Large intestine (tissue), 3 donors: ENCODE results near the gene CNTN5. TPM values are rescaled to one million over a fixed set of nuclear protein-coding genes. Genes with fewer than 3 reads are reported as not detected.
"Not testable (repeated sequence)": the region's sequence is repeated elsewhere in the genome, so short reads cannot be mapped to it uniquely, and the experiment has no call there.

Experiments
- DNase-seq, 2 donors: peaks; one replicate each; pipeline versions ENCODE4 v3.0.0 to v3.0.0-alpha.2; 2013
- H3K27ac ChIP-seq: one replicate; pipeline ENCODE4 v1.5.1; 2013; ENCODE audit warnings: low read length
- H3K27me3 ChIP-seq: 2 replicates; pipeline ENCODE4 v1.6.1; 2013; ENCODE audit warnings: low read length; ENCODE audit not compliant: control insufficient read depth, insufficient read depth
- H3K36me3 ChIP-seq: 2 replicates; pipeline ENCODE4 v1.6.1; 2013; ENCODE audit warnings: low read length; ENCODE audit not compliant: control insufficient read depth, insufficient read depth
- H3K4me1 ChIP-seq: one replicate; pipeline ENCODE4 v1.6.1; 2013; ENCODE audit warnings: low read length; ENCODE audit not compliant: control insufficient read depth, insufficient read depth
- H3K4me3 ChIP-seq: one replicate; pipeline ENCODE4 v1.5.1; 2013; ENCODE audit warnings: low read length
- H3K9me3 ChIP-seq: one replicate; pipeline ENCODE4 v1.6.1; 2013; ENCODE audit warnings: mild to moderate bottlenecking, low read depth, low read length, moderate library complexity; ENCODE audit not compliant: control insufficient read depth
- WGBS: methylation state at CpG from one replicate; pipeline ENCODE4 v1.1.5; 2013; ENCODE audit warnings: low lambda C conversion rate; ENCODE audit not compliant: insufficient coverage; 5-methylcytosine and 5-hydroxymethylcytosine counted together
- polyA plus RNA-seq: library from polyadenylated mRNA; unstranded; fragments of 120-200 nt; gene quantifications from one replicate; pipeline ENCODE4 v1.2.1, GENCODE V29; 2013

Gene CNTN5
- polyA plus RNA-seq, 1 donor = 0.70 TPM

DNA sequence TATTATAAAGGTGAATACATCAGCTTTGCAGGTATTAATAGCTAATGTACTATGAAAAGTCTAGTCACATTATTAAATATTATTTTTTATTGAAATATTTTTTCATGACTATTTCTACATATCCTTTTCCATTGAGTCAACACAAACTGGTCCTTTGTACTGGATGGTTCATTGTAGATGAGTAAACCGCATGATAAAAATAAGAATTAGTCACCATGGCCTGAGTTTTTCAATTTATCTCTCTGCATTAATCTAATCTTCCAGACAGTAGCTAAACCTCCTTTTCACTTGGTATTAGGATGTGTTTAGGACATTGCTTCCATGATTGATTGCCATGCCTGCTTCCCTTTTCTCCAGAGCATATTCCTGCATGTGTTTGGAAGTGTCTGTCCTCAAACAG is 1227.0 kb downstream of the CNTN5 start:
- no peak overlapping the region for H3K4me3 ChIP-seq
- H3K36me3 ChIP-seq = no peaks in the 10 kb centered on the region
- WGBS = 80% methylated on average over 1 of the region's 1 CpG
- no peaks in the 10 kb centered on the region for H3K4me1 ChIP-seq
- DNase-seq = no peak
- no peak overlapping the region for H3K27ac ChIP-seq
- no peaks in the 10 kb centered on the region for H3K9me3 ChIP-seq
- H3K27me3 ChIP-seq = no peaks in the 10 kb centered on the region

DNA sequence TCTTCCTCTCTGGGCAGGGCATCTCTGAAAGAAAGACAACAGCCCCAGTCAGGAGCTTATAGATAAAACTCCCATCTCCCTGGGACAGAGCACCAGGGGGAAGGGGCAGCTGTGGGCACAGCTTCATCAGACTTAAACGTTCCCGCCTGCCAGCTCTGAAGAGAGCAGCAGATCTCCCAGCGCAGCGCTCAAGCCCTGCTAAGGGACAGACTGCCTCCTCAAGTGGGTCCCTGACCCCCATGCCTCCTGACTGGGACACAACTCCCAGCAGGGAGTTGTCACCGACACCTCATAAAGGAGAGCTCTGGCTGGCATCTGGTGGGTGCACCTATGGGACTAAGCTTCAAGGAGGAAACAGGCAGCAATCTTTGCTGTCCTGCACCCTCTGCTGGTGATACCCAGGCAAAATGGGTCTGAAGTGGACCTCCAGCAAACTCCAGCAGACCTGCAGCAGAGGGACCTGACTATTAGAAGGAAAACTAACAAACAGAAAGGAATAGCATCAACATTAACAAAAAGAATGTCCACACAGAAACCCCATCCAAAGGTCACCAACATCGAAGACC is 1236.6 kb downstream of the CNTN5 start:
- not testable (repeated sequence) for DNase-seq, H3K4me1 ChIP-seq, H3K36me3 ChIP-seq, H3K9me3 ChIP-seq, H3K27me3 ChIP-seq, H3K4me3 ChIP-seq, H3K27ac ChIP-seq
- 86% methylated on average over 1 of the region's 6 CpGs for WGBS

DNA sequence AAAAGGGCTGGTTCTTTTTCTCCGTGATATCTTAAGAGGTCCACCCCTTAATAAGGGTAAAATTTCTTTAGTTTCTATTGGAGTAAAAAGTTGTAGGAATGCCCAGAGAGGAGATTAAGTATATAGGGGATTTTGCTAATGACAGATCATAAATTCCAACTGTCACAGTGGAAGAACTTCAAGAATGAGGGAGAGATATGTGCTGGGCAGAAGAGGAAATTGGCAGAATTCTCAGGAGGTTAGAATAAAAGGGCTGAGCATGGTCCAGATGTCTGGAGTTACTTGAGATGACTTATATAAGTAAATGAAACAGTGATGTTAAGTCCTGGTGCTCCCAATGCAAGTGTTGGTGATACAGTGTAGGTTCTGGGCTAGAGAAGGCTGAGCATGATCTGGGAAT is 1248.8 kb downstream of the CNTN5 start:
- H3K4me1 ChIP-seq = no peaks in the 10 kb centered on the region
- H3K4me3 ChIP-seq = no peak overlapping the region
- H3K27me3 ChIP-seq = no peaks in the 10 kb centered on the region
- 20% methylated on average over 1 of the region's 1 CpG for WGBS
- H3K36me3 ChIP-seq = no peaks in the 10 kb centered on the region
- no peak overlapping the region for H3K27ac ChIP-seq
- no peak for DNase-seq
- no peaks in the 10 kb centered on the region for H3K9me3 ChIP-seq

DNA sequence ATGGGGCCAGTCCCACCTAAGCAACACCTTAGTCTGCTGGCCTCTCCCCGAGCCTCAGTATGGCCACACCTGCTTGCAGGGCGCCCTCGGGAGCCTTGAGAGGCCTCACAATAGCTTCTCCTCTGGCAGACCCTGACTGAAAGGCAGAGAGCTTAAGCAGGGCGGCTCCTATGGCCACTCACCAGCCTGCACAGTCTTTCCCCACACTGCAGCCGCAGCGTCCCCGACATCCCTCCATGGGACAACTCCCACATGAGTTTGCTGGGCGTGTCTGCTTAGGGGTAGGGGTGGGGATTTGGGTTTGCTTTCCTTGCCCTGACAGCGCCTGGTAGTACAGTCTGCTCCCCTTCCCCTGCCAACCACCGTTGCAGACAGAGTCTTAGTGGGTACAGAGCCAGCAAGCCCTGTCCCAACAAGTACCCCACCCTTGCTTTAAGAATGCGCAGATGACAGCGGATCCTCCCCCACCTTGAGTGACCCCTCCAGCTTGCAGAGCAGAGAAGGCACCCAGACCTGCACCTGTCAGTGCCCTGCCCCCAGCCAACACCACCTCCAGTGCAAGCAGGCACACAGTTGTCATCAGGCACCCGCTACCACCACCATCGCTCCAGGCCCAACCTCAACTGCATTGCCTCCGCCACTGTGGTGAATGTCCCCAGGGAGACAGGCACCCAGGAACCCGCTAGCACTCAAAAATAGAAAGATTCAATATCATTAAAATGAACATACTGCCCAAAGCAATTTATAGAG is 1252.5 kb downstream of the CNTN5 start:
- DNase-seq = no peak
- Histone ChIP-seq H3K9me3 (no peaks in the 10 kb centered on the region), H3K36me3 (no peaks in the 10 kb centered on the region), H3K27me3 (no peaks in the 10 kb centered on the region), H3K4me1 (no peaks in the 10 kb centered on the region), H3K4me3 (no peak overlapping the region), H3K27ac (no peak overlapping the region)
- WGBS = no CpG with 5 or more reads among the region's 16 CpGs

DNA sequence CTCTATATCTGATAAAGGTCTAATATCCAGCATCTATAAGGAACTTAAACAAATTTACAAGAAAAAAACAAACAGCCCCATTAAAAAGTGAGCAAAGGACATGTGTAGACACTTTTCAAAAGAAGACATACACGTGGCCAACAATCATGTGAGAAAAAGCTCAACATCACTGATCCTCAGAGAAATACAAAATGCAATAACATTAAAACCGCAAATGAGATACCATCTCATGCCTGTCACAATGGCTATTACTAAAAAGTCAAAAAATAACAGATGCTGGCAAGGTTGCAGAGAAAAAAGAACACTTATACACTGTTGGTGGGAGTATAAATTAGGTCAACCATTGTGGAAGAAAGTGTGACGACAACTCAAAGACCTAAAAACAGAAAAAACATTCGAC is 1253.7 kb downstream of the CNTN5 start:
- DNase-seq, H3K36me3 ChIP-seq, H3K4me3 ChIP-seq, H3K4me1 ChIP-seq, H3K27ac ChIP-seq, H3K27me3 ChIP-seq, H3K9me3 ChIP-seq: not testable (repeated sequence)
- 60% methylated on average over 1 of the region's 4 CpGs for WGBS

DNA sequence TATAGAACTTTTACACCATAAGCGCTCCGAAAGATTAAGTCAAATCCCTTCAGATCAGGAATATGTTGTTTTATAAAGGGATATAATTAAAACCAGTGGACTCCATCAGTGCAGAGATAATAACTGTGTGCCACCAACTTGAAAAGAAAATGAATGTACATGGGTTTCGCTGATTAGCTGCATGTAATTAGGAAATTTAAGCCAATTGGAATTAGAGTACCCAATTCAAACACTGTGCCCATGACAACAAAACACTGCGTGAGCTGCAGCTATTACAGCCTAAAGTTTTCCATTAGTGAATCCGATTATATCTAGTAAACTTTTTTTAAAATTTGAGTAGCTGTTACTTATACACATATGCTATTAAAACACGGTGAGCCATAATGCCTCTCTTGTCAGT is 1274.0 kb downstream of the CNTN5 start:
- 93% methylated on average over 2 of the region's 6 CpGs for WGBS
- Histone ChIP-seq H3K4me1 (no peaks in the 10 kb centered on the region), H3K9me3 (no peaks in the 10 kb centered on the region), H3K27me3 (no peaks in the 10 kb centered on the region), H3K4me3 (no peak overlapping the region), H3K27ac (no peak overlapping the region), H3K36me3 (no peaks in the 10 kb centered on the region)
- no peak for DNase-seq

DNA sequence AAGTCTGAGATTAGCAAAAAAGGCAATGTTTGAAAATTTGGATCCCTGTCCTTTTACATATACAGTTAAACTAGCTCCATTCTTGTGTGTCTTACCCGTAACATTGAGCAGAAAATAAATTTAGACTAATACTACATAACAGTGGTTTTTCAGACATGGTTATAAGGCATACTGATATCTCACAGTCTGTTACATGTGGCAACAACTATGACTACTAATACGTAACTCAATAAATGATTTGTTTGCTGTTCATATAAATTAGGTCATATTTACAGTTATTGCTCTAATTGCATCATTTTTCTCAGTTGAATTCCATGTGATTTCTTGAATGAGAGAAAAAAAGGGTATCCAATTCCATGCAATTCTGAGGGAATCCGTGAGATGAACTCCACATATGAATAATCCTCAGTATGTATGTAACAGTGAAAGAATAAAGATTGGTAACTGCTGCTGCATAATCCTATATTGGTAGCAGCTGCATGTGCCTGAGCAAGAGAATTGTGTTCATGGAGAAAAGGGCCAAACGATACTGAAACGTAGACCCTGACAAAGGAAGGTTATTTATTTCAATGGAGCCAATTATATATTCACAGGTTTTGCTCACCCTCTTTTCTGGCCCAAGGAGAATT is 1275.4 kb downstream of the CNTN5 start:
- Histone ChIP-seq H3K27me3 (no peaks in the 10 kb centered on the region), H3K9me3 (no peaks in the 10 kb centered on the region), H3K4me3 (no peak overlapping the region), H3K36me3 (no peaks in the 10 kb centered on the region), H3K4me1 (no peaks in the 10 kb centered on the region), H3K27ac (no peak overlapping the region)
- 100% methylated on average over 1 of the region's 5 CpGs for WGBS
- DNase-seq = no peak

DNA sequence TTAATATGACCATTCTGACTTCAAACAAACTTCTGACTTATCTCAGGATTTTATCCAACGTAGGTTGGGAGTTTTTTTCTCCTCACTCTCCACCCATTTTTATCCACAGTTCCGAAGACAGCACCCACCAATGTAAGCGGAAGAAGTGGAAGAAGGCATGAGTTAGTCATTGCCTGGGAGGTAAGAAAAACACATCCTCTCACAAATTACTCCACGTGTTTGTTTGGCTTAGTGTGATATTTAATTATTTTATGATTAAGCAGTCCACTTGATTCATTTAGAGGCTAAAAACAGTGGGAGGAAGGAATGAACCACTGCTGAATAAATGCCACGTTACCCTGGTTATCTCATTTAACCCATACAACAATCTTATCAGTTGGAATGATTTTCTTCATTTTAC is 1276.8 kb downstream of the CNTN5 start:
- DNase-seq = no peak
- WGBS = 69% methylated on average over 2 of the region's 5 CpGs

DNA sequence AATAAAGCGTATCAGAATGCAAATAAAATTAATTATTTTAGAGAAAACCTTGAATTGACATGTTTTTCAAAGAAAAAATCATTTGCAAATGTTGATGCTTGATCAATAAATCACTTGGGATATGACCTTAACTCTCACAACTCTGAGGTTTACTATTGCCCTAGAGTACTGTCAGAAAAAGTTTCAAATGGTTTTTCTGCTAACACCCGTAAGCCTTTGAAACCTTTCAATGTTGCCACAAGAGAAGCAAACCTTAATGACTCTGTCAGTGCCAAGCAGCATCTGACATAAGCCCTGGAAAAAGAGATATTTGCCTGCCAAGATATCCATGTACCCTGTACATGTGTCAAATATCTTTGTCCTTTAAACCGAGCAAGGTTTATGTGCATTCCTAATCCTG is 1282.1 kb downstream of the CNTN5 start:
- no peaks in the 10 kb centered on the region for H3K36me3 ChIP-seq
- no CpG with 5 or more reads among the region's 3 CpGs for WGBS
- no peaks in the 10 kb centered on the region for H3K9me3 ChIP-seq
- no peak overlapping the region for H3K27ac ChIP-seq
- no peaks in the 10 kb centered on the region for H3K4me1 ChIP-seq
- no peaks in the 10 kb centered on the region for H3K27me3 ChIP-seq
- no peak for DNase-seq
- no peak overlapping the region for H3K4me3 ChIP-seq

More for the DNA sequence above, 1276.8 kb downstream of the CNTN5 start:
- no peaks in the 10 kb centered on the region for H3K9me3 ChIP-seq
- no peaks in the 10 kb centered on the region for H3K36me3 ChIP-seq
- no peak overlapping the region for H3K4me3 ChIP-seq
- no peaks in the 10 kb centered on the region for H3K4me1 ChIP-seq
- no peaks in the 10 kb centered on the region for H3K27me3 ChIP-seq
- no peak overlapping the region for H3K27ac ChIP-seq

DNA sequence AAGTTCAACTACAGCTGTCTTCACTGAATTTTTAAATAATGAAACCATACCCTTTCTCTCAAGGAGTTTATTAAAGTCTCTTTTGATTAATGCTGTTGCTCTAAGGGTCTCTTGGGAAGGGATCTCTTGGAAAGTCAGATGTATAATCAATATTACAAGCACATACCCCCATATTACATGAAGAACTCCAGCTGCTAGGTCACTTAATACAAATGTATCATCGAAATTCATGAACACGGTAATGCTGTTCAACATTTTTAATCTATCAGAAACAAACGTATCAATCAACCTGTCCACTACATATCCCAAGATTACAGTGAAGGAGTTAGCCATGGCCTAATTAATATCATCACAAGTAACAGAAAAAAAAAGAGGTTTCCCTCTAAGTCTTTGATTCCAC is 1283.1 kb downstream of the CNTN5 start:
- no peaks in the 10 kb centered on the region for H3K4me1 ChIP-seq
- no peaks in the 10 kb centered on the region for H3K27me3 ChIP-seq
- no peak for DNase-seq
- no peak overlapping the region for H3K4me3 ChIP-seq
- no CpG with 5 or more reads among the region's 3 CpGs for WGBS
- no peaks in the 10 kb centered on the region for H3K36me3 ChIP-seq
- no peaks in the 10 kb centered on the region for H3K9me3 ChIP-seq
- no peak overlapping the region for H3K27ac ChIP-seq
